Hematopoietic multipotent progenitor cell treated with erythropoietin and hydrocortisone succinate and interleukin-3 and kit ligand, for 15 days (in vitro differentiated cells): ENCODE results near the gene IL4I1.

Source experiments
- DNase-seq: peaks from one replicate; pipeline ENCODE4 v3.0.0-alpha.2; 2015; ENCODE audit warnings: low spot score

Gene IL4I1

GRCh38 chr19:49851456-49852259 lies 45.0 kb downstream of the IL4I1 start:
- DNase-seq: peak; percentile 22

- peak; percentile 94 for DNase-seq
Observed at GRCh38 chr19:49850487-49851342, 46.0 kb downstream of the IL4I1 start, which contains the start of gene PTOV1. Gene PTOV1 (plus strand): TSS chr19:49851159.

GRCh38 chr19:49850221-49850486 lies 46.5 kb downstream of the IL4I1 start:
- DNase-seq: no peak

GRCh38 chr19:49849433-49850220 lies 47.1 kb downstream of the IL4I1 start:
- DNase-seq: no peak

GRCh38 chr19:49848938-49849337 lies 47.7 kb downstream of the IL4I1 start:
- DNase-seq: no peak

GRCh38 chr19:49847731-49848696 lies 48.7 kb downstream of the IL4I1 start:
- DNase-seq: peak; percentile 41

GRCh38 chr19:49846408-49846807 lies 50.3 kb downstream of the IL4I1 start:
- DNase-seq: no peak

- no peak for DNase-seq
Observed at GRCh38 chr19:49845414-49845813, 51.3 kb downstream of the IL4I1 start.

- DNase-seq: no peak
Observed at GRCh38 chr19:49844138-49845095, 52.3 kb downstream of the IL4I1 start.

- no peak for DNase-seq
Observed at GRCh38 chr19:49843265-49843664, 53.4 kb downstream of the IL4I1 start.

- no peak for DNase-seq
Observed at GRCh38 chr19:49840736-49841249, 55.9 kb downstream of the IL4I1 start.

- no peak for DNase-seq
Observed at GRCh38 chr19:49840321-49840720, 56.4 kb downstream of the IL4I1 start.

GRCh38 chr19:49839713-49840112 lies 57.0 kb downstream of the IL4I1 start:
- DNase-seq: no peak
